ENCODE measurements around the gene RNF152.

Gene RNF152

GRCh38 chr18:61869636-61870035, 23.2 kb downstream of the RNF152 start:
- TF ChIP-seq CTCF (conservative IDR thresholded peaks at IDR 0.05; ENCODE audit: low read length), result no peak
- H3K4me3 ChIP-seq (ENCODE audit: low read length), result no peak overlapping the region
- peak; percentile 10 for DNase-seq (ENCODE audit: low read depth)

GRCh38 chr18:61865466-61866175, 27.2 kb downstream of the RNF152 start:
- H3K4me3 ChIP-seq (ENCODE audit: low read length), result no peak overlapping the region
- TF ChIP-seq CTCF (conservative IDR thresholded peaks at IDR 0.05; ENCODE audit: low read length), result no peak
- DNase-seq (ENCODE audit: low read depth), result peak; percentile 51

- H3K4me3 ChIP-seq (ENCODE audit: low read length), result no peak overlapping the region
- TF ChIP-seq CTCF (conservative IDR thresholded peaks at IDR 0.05; ENCODE audit: low read length), result no peak
- DNase-seq (ENCODE audit: low read depth), result no peak
Observed at GRCh38 chr18:61861372-61861771, 31.4 kb downstream of the RNF152 start.

GRCh38 chr18:61860302-61860701, 32.5 kb downstream of the RNF152 start:
- no peak overlapping the region for H3K4me3 ChIP-seq (ENCODE audit: low read length)
- no peak for TF ChIP-seq CTCF (conservative IDR thresholded peaks at IDR 0.05; ENCODE audit: low read length)
- DNase-seq (ENCODE audit: low read depth), result no peak

- DNase-seq (ENCODE audit: low read depth), result no peak
Observed at GRCh38 chr18:61859113-61859512, 33.7 kb downstream of the RNF152 start.

GRCh38 chr18:61856678-61857077, 36.1 kb downstream of the RNF152 start:
- no peak overlapping the region for H3K4me3 ChIP-seq (ENCODE audit: low read length)
- TF ChIP-seq CTCF (conservative IDR thresholded peaks at IDR 0.05; ENCODE audit: low read length), result no peak
- no peak for DNase-seq (ENCODE audit: low read depth)

More at GRCh38 chr18:61859113-61859512, 33.7 kb downstream of the RNF152 start:
- no peak for TF ChIP-seq CTCF (conservative IDR thresholded peaks at IDR 0.05; ENCODE audit: low read length)
- no peak overlapping the region for H3K4me3 ChIP-seq (ENCODE audit: low read length)

Measured in AG10803 (cell line).